GM18873 (cell line): ENCODE data around the gene ABCC1.
"Not testable (repeated sequence)": the region's sequence is repeated elsewhere in the genome, so short reads cannot be mapped to it uniquely, and the experiment has no call there.

Experiments
- ATAC-seq: cut with Tn5 transposase; IDR thresholded peaks from one replicate; pipeline ENCODE4 v1.9.1; 2021; ENCODE audit warnings: mild to moderate bottlenecking, moderate library complexity, moderate number of reproducible peaks; ENCODE audit not compliant: unreplicated experiment, low FRiP score

The ABCC1 gene

GRCh38 chr16:15963307-15963910, 14.0 kb downstream of the ABCC1 start:
- ATAC-seq = no peak

GRCh38 chr16:15966420-15966819, 17.0 kb downstream of the ABCC1 start:
- ATAC-seq = no peak

- ATAC-seq = no peak
Measured at GRCh38 chr16:15966836-15967546, 17.6 kb downstream of the ABCC1 start.

- ATAC-seq = no peak
Measured at GRCh38 chr16:15967655-15968315, 18.4 kb downstream of the ABCC1 start.

GRCh38 chr16:15970202-15970601, 20.8 kb downstream of the ABCC1 start:
- no peak for ATAC-seq

GRCh38 chr16:15970743-15971439, 21.5 kb downstream of the ABCC1 start:
- no peak for ATAC-seq

- no peak for ATAC-seq
Measured at GRCh38 chr16:15971440-15971815, 22.0 kb downstream of the ABCC1 start.

GRCh38 chr16:15972046-15972868, 22.8 kb downstream of the ABCC1 start:
- ATAC-seq = no peak

GRCh38 chr16:15973421-15973820, 24.0 kb downstream of the ABCC1 start:
- no peak for ATAC-seq

GRCh38 chr16:15974057-15974456, 24.6 kb downstream of the ABCC1 start:
- ATAC-seq = no peak

GRCh38 chr16:15975172-15975571, 25.8 kb downstream of the ABCC1 start:
- ATAC-seq = no peak

- ATAC-seq = no peak
Measured at GRCh38 chr16:15976225-15976812, 26.9 kb downstream of the ABCC1 start.

GRCh38 chr16:15976929-15977637, 27.7 kb downstream of the ABCC1 start:
- ATAC-seq = no peak

- no peak for ATAC-seq
Measured at GRCh38 chr16:15979801-15980200, 30.4 kb downstream of the ABCC1 start.

GRCh38 chr16:15980329-15980728, 30.9 kb downstream of the ABCC1 start:
- no peak for ATAC-seq

- no peak for ATAC-seq
Measured at GRCh38 chr16:15981382-15981781, 32.0 kb downstream of the ABCC1 start.

- ATAC-seq = not testable (repeated sequence)
Measured at GRCh38 chr16:15982194-15982915, 32.9 kb downstream of the ABCC1 start.

- ATAC-seq = no peak
Measured at GRCh38 chr16:15983898-15984297, 34.5 kb downstream of the ABCC1 start.

- ATAC-seq = no peak
Measured at GRCh38 chr16:15985144-15985543, 35.7 kb downstream of the ABCC1 start.
